ENCODE data around the gene NUCB1. TPM values are rescaled to one million over a fixed set of nuclear protein-coding genes. Genes with fewer than 3 reads are reported as not detected.

The NUCB1 gene
- total RNA-seq, 2 experiments from 2014 or later = 229 to 236 TPM

Other genes with a start within 250 kb of the NUCB1 start
- gene NTN5, start 227.3 kb upstream of the NUCB1 start, total RNA-seq = under 1 TPM; 0.55 to 0.78 TPM
- gene FUT2, start 204.3 kb upstream of the NUCB1 start, total RNA-seq = not detected
- gene MAMSTR, start 180.6 kb upstream of the NUCB1 start, total RNA-seq = 1 to 10 TPM in 1 of 2 experiments, under 1 TPM in 1; 0.79 to 1.3 TPM
- under 1 TPM; 0.26 to 0.42 TPM for gene RASIP1, start 159.7 kb upstream of the NUCB1 start, total RNA-seq
- not detected for gene IZUMO1, start 153.4 kb upstream of the NUCB1 start, total RNA-seq
- gene FUT1, start 147.7 kb upstream of the NUCB1 start, total RNA-seq = under 1 TPM; 0.16 to 0.26 TPM
- not detected for gene FGF21, start 144.8 kb upstream of the NUCB1 start, total RNA-seq
- 10 to 100 TPM; 47.2 to 48.6 TPM for gene BCAT2, start 89.3 kb upstream of the NUCB1 start, total RNA-seq
- 1 to 10 TPM in 1 of 2 experiments, under 1 TPM in 1; 0.89 to 1.1 TPM for gene HSD17B14, start 63.8 kb upstream of the NUCB1 start, total RNA-seq
- gene PLEKHA4, start 31.7 kb upstream of the NUCB1 start, total RNA-seq = 1 to 10 TPM; 4.4 to 4.6 TPM
- gene PPP1R15A, start 27.9 kb upstream of the NUCB1 start, total RNA-seq = 100 to 1,000 TPM; 104 to 124 TPM
- not detected for gene TULP2, start 1.6 kb upstream of the NUCB1 start, total RNA-seq
- gene DHDH, start 33.4 kb downstream of the NUCB1 start, total RNA-seq = 1 to 10 TPM; 1.6 to 1.9 TPM
- 100 to 1,000 TPM; 336 to 350 TPM for gene BAX, start 54.6 kb downstream of the NUCB1 start, total RNA-seq
- 1,000 to 10,000 TPM in 1 of 2 experiments, 100 to 1,000 TPM in 1; 971 to 1,027 TPM for gene FTL, start 65.0 kb downstream of the NUCB1 start, total RNA-seq
- 10 to 100 TPM; 54.7 to 57.9 TPM for gene GYS1, start 93.0 kb downstream of the NUCB1 start, total RNA-seq
- 100 to 1,000 TPM; 105 to 106 TPM for gene RUVBL2, start 93.6 kb downstream of the NUCB1 start, total RNA-seq
- not detected for gene LHB, start 116.8 kb downstream of the NUCB1 start, total RNA-seq
- not detected for gene CGB3, start 124.0 kb downstream of the NUCB1 start, total RNA-seq
- gene CGB2, start 131.6 kb downstream of the NUCB1 start, total RNA-seq = not detected
- not detected for gene CGB1, start 136.6 kb downstream of the NUCB1 start, total RNA-seq
- gene CGB5, start 143.5 kb downstream of the NUCB1 start, total RNA-seq = not detected
- not detected for gene CGB8, start 148.8 kb downstream of the NUCB1 start, total RNA-seq
- not detected for gene CGB7, start 157.4 kb downstream of the NUCB1 start, total RNA-seq
- not detected for gene NTF4, start 164.5 kb downstream of the NUCB1 start, total RNA-seq
- gene KCNA7, start 172.4 kb downstream of the NUCB1 start, total RNA-seq = not detected
- gene SNRNP70, start 185.1 kb downstream of the NUCB1 start, total RNA-seq = 100 to 1,000 TPM; 177 to 193 TPM
- gene LIN7B, start 214.1 kb downstream of the NUCB1 start, total RNA-seq = 1 to 10 TPM; 3.7 to 6.3 TPM
- gene C19orf73, start 218.8 kb downstream of the NUCB1 start, total RNA-seq = 1 to 10 TPM in 1 of 2 experiments, under 1 TPM in 1; 0.92 to 1.0 TPM
- gene PPFIA3, start 219.2 kb downstream of the NUCB1 start, total RNA-seq = 1 to 10 TPM; 1.8 to 2.2 TPM

Measured in activated CD8-positive, alpha-beta T cell treated with anti-CD3 and anti-CD28 coated beads, Interleukin-2, amount 10 ng/mL, durations not matched to agents 7 days and 5 days (primary cell).